Colonic mucosa (tissue), 4 donors: ENCODE results near the gene TRIM66. TPM values are rescaled to one million over a fixed set of nuclear protein-coding genes. Genes with fewer than 3 reads are reported as not detected.

ENCODE experiments used
- DNase-seq: peaks from one replicate; pipeline ENCODE4 v3.0.0-alpha.2; 2020
- H3K27ac ChIP-seq: fragments of 200-600 bp; one replicate; pipeline ENCODE4 v1.8.0; 2021
- H3K27me3 ChIP-seq: fragments of 200-600 bp; one replicate; pipeline ENCODE4 v1.8.0; 2021
- H3K36me3 ChIP-seq: fragments of 200-600 bp; one replicate; pipeline ENCODE4 v1.8.0; 2021
- H3K4me1 ChIP-seq: fragments of 200-600 bp; one replicate; pipeline ENCODE4 v1.8.0; 2021; ENCODE audit warnings: mild to moderate bottlenecking
- H3K4me3 ChIP-seq: fragments of 200-600 bp; one replicate; pipeline ENCODE4 v1.8.0; 2021
- H3K9ac ChIP-seq, 2 donors: one replicate each; pipeline ENCODE4 v1.7.0; 2013; ENCODE audit warnings: control low read depth in 2 of 2, low read depth in 2 of 2, low read length in 2 of 2
- H3K9me3 ChIP-seq: fragments of 200-600 bp; one replicate; pipeline ENCODE4 v1.8.0; 2021
- intact Hi-C: fragments of 100-400 bp; cut with DNase I; formaldehyde crosslinking; loops from one replicate; pipeline ENCODE4 v1.14.1; 2022
- total RNA-seq, 2 donors: library from RNA; stranded (reverse); fragmentation: NEBNext Ultra II Directional in 1 of 2; extraction: Animal tissue kit (Norgen Biotek cat#: 25700) in 1 of 2; gene quantifications; one replicate each; pipeline ENCODE4 v1.2.1, GENCODE V29; 2021
- TF ChIP-seq, protein P1 (sequence below): fragments of 200-600 bp; IDR thresholded peaks from one replicate; pipeline ENCODE4 v1.8.0; 2022; ENCODE audit warnings: antibody characterized with exemption, mild to moderate bottlenecking
- donor health status: healthy.
- donor health status: DM: no; HTN: no; CAD: no.
- donor health status: DM: no; HTN: no; CAD: no.

The TRIM66 gene
- total RNA-seq, 2 donors from 2014 or later: 5.9 to 10.6 TPM

DNA sequence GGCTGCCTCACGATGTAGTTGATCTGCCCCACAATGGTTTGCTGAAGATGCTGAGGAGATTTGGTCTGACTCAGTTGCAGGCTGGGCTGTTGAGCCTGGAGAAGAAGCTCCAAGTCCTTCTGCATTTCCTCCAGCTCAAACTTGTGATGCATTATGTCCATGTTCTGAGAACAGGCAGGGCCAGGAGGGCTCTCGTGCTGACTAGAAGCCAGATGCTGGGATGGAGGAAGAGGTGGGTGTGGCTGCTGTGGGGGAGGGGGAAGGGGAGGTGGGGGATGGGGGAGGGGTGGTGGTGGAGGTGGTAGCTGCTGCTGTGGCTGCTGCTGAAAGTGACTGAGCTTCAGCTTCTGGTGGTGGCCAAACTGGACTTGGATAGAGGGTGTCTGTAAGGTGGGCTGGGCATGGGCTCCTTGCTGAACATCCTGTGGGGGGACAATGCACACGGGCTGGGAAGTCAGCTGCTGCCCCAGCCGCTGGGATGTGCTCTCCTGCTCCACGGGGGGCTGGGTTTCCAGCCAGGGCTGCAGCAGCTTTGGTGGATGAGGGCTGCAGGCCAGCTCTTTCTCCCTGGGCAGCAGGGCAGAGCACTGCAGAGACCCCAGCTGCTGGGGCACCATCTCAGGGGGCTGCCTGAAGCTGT lies 42.1 kb downstream of the TRIM66 start:
- no peak overlapping the region for H3K27ac ChIP-seq
- no peaks in the 10 kb centered on the region for H3K9me3 ChIP-seq
- no peak overlapping the region for H3K4me3 ChIP-seq
- DNase-seq: no peak
- H3K9ac ChIP-seq: no peak overlapping the region
- TF ChIP-seq, protein P1, sequence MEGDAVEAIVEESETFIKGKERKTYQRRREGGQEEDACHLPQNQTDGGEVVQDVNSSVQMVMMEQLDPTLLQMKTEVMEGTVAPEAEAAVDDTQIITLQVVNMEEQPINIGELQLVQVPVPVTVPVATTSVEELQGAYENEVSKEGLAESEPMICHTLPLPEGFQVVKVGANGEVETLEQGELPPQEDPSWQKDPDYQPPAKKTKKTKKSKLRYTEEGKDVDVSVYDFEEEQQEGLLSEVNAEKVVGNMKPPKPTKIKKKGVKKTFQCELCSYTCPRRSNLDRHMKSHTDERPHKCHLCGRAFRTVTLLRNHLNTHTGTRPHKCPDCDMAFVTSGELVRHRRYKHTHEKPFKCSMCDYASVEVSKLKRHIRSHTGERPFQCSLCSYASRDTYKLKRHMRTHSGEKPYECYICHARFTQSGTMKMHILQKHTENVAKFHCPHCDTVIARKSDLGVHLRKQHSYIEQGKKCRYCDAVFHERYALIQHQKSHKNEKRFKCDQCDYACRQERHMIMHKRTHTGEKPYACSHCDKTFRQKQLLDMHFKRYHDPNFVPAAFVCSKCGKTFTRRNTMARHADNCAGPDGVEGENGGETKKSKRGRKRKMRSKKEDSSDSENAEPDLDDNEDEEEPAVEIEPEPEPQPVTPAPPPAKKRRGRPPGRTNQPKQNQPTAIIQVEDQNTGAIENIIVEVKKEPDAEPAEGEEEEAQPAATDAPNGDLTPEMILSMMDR: no peak
- H3K27me3 ChIP-seq: no peaks in the 10 kb centered on the region
- no peaks in the 10 kb centered on the region for H3K4me1 ChIP-seq
- H3K36me3 ChIP-seq: no peaks in the 10 kb centered on the region
- intact Hi-C loops: no loop called here

DNA sequence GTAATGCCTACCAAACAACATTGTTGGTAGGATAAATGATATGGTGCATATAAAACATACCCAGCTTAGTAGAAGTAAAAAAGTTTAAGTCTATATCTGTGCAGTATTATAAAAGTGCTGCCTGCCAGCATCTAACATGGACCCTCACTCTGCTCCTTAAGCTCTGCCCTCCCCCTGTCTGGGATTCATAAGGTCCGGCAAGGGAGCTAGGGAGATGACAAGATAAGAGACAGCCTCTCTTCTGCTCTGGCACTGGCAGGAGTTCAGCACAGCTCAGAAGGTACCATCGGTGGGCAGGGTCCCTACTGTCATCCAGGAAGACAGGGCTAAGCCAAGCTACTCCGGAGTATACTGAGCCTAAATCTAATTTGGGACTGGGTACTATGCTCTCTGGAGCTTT lies 42.8 kb downstream of the TRIM66 start:
- Histone ChIP-seq H3K27ac (no peak overlapping the region), H3K4me1 (no peaks in the 10 kb centered on the region), H3K4me3 (no peak overlapping the region), H3K9ac (no peak overlapping the region), H3K27me3 (no peaks in the 10 kb centered on the region), H3K36me3 (no peaks in the 10 kb centered on the region), H3K9me3 (no peaks in the 10 kb centered on the region)
- TF ChIP-seq, protein P1: no peak
- no peak for DNase-seq
- intact Hi-C loops: no loop called here

DNA sequence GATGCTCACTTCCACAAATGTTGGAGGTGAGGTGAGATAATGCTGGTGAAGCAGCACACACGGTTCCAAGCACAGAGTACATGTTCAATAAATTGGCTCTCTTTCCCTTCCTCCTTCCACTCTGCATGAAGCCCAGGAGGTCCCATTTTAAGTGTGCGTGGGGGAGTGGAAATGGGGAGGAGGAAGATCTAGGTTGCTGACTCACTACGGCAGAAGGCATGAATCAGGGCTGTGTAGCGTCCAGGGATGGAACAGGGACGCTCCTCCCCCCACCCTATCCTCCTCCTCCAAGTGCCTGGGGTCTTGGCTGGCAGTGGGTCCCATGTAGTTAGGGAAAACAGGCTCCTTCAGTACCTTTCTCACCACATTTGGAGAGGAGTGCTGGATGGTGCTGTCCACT lies 44.2 kb downstream of the TRIM66 start:
- no peaks in the 10 kb centered on the region for H3K36me3 ChIP-seq

DNA sequence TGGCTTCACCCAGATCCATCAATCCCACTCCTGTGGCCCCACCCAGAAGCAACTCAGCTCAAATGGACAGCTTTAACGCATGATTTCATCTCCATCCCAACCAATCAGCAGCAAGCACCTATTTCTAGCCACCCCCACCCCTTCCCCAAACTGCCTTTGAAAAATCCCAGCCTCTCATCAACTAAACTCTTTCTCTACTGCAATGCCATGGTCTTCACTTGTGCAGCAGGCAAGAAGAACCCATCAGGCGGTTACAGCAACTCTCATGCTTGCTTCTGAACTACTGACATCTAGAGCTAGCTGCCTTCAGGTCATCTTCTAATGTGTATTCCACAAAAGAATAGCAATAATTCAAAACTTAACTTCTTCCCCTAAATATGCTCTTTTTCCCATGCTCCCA lies 46.3 kb downstream of the TRIM66 start:
- no peak overlapping the region for H3K4me3 ChIP-seq

More for the DNA sequence above, 44.2 kb downstream of the TRIM66 start:
- H3K9ac ChIP-seq: no peak overlapping the region
- H3K27me3 ChIP-seq: no peaks in the 10 kb centered on the region
- H3K9me3 ChIP-seq: no peaks in the 10 kb centered on the region
- no peaks in the 10 kb centered on the region for H3K4me1 ChIP-seq
- intact Hi-C loops: no loop called here
- TF ChIP-seq, protein P1: no peak
- H3K4me3 ChIP-seq: no peak overlapping the region
- H3K27ac ChIP-seq: no peak overlapping the region
- no peak for DNase-seq

DNA sequence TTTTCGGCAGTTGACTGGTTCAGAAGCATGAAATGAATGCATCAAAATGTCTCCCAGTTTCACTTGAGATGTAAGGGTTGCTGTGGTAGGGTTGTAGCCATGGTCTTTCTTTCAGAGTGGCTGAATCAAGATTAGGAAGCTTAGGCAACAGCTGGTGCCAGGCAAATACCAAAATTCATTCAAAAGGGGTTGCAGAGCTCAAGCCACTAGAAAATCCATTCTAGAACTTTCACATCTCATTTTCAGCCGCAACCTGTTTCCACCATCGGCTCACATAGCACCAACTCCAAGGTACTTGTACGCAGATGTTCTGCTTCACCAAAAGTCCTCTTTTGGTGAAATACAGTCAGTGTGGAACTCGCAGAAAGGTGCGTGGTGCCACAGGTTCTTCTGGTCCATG lies 48.0 kb downstream of the TRIM66 start:
- no peak overlapping the region for H3K27ac ChIP-seq
- H3K9ac ChIP-seq: no peak overlapping the region
- no peak for DNase-seq
- intact Hi-C loops: no loop called here
- TF ChIP-seq, protein P1: no peak
- H3K4me1 ChIP-seq: no peaks in the 10 kb centered on the region
- no peak overlapping the region for H3K4me3 ChIP-seq
- no peaks in the 10 kb centered on the region for H3K27me3 ChIP-seq
- H3K9me3 ChIP-seq: no peaks in the 10 kb centered on the region
- no peaks in the 10 kb centered on the region for H3K36me3 ChIP-seq

More for the DNA sequence above, 46.3 kb downstream of the TRIM66 start:
- TF ChIP-seq, protein P1: no peak
- H3K27me3 ChIP-seq: no peaks in the 10 kb centered on the region
- intact Hi-C loops: no loop called here
- H3K9ac ChIP-seq: no peak overlapping the region
- no peak overlapping the region for H3K27ac ChIP-seq
- DNase-seq: no peak
- H3K36me3 ChIP-seq: no peaks in the 10 kb centered on the region
- H3K4me1 ChIP-seq: no peaks in the 10 kb centered on the region
- H3K9me3 ChIP-seq: no peaks in the 10 kb centered on the region
